Right renal cortex interstitium (tissue), 3 donors: ENCODE data around the gene MT1E. TPM values are rescaled to one million over a fixed set of nuclear protein-coding genes. Genes with fewer than 3 reads are reported as not detected.
"Not testable (repeated sequence)": the region's sequence is repeated elsewhere in the genome, so short reads cannot be mapped to it uniquely, and the experiment has no call there.

ENCODE experiments used
- DNase-seq, 3 donors: peaks; one replicate each; pipeline ENCODE4 v3.0.0-alpha.2; 2013; ENCODE audit warnings: low read depth in 3 of 3, low spot score in 2 of 3
- polyA plus RNA-seq, 3 donors: library from polyadenylated mRNA; unstranded; fragments of 120-200 nt; gene quantifications; one replicate each; pipeline ENCODE4 v1.2.1, GENCODE V29; 2013; ENCODE audit not compliant: insufficient read length in 3 of 3

Gene MT1E
- 10 to 100 TPM; 20.7 to 35.2 (median 24.9) TPM for polyA plus RNA-seq

GRCh38 chr16:56625140-56625942 is at the start of gene MT1E:
Gene MT1E (plus strand): TSS chr16:56625781. CDS start chr16:56625852, 71 bp downstream.
- no peak for DNase-seq

- no peak for DNase-seq
Measured at GRCh38 chr16:56576585-56577299, 48.8 kb upstream of the MT1E start.

GRCh38 chr16:56577300-56577625 is 48.3 kb upstream of the MT1E start:
- no peak for DNase-seq

GRCh38 chr16:56580391-56581048 is 45.1 kb upstream of the MT1E start:
- no peak for DNase-seq

GRCh38 chr16:56582911-56583310 is 42.7 kb upstream of the MT1E start:
- not testable (repeated sequence) for DNase-seq

- no peak for DNase-seq
Measured at GRCh38 chr16:56583351-56584168, 42.0 kb upstream of the MT1E start.

- DNase-seq, result no peak
Measured at GRCh38 chr16:56584276-56584675, 41.3 kb upstream of the MT1E start.

DNA sequence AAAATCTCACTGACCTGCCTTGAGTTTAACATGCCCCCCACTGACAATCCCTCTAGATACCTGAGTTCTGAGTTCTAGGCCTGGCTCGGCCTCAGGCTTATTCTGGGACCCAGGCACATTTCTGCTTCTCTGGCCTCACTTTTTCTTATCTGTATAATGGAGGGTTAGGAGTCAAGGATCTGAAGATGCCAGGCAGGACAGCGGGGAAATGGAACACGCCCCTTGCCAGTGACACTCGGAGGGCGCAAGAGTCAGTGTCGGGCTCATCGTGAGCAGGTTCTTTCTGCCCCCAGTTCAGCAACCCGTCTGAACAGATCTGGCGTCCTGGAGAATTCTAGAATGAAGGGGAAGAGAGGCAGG is 36.8 kb upstream of the MT1E start:
- no peak for DNase-seq

GRCh38 chr16:56589141-56590039 is 36.2 kb upstream of the MT1E start, which contains the start of gene MT3:
Gene MT3 (plus strand): TSS chr16:56589528. CDS start chr16:56589591, 63 bp downstream.
- peak in 1 of 3 donors; percentile 36 for DNase-seq

- DNase-seq, result no peak
Measured at GRCh38 chr16:56591377-56592060, 34.1 kb upstream of the MT1E start.

GRCh38 chr16:56593573-56594291 is 31.8 kb upstream of the MT1E start:
- DNase-seq, result no peak

- no peak for DNase-seq
Measured at GRCh38 chr16:56594292-56594619, 31.3 kb upstream of the MT1E start.

GRCh38 chr16:56600398-56600999 is 25.1 kb upstream of the MT1E start:
- no peak for DNase-seq

GRCh38 chr16:56601325-56601724 is 24.3 kb upstream of the MT1E start:
- no peak for DNase-seq

GRCh38 chr16:56603589-56603988 is 22.0 kb upstream of the MT1E start:
- DNase-seq, result no peak

DNA sequence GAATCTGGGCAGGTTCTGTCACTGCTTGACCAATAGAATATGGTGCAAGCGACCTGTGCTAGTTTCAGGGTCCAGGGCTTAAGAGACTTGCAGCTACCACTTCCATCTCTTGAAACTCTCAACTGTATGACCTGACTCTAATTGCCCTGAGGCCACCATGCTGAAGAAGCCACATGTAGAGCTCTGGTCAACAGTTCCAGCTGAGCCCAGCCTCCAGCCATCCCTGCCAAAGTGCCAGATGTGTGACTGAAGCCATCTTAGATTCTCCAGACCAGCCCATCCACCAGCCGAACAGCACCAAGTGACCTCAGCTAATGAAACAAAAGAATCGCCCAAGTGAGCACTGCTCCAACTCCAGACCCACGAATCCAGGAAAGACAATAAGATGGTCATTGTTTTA is 20.6 kb upstream of the MT1E start:
- DNase-seq, result no peak

- DNase-seq, result no peak
Measured at GRCh38 chr16:56605475-56605874, 20.1 kb upstream of the MT1E start.

- no peak for DNase-seq
Measured at GRCh38 chr16:56606071-56606475, 19.5 kb upstream of the MT1E start.
